Activated CD4-positive, alpha-beta T cell treated with anti-CD3 and anti-CD28 coated beads, Interleukin-2, amount 10 ng/mL, durations not matched to agents 24 days and 14 days (primary cell): ENCODE measurements around the gene ECT2L. TPM values are rescaled to one million over a fixed set of nuclear protein-coding genes. Genes with fewer than 3 reads are reported as not detected.

Experiments
- DNase-seq: peaks from one replicate; pipeline ENCODE4 v3.0.0; 2022
- H3K27ac Mint-ChIP-seq: one replicate; pipeline ENCODE4 v1.8.0; 2022; ENCODE audit warnings: mild to moderate bottlenecking, mixed read lengths
- H3K27me3 Mint-ChIP-seq: one replicate; pipeline ENCODE4 v1.8.0; 2022; ENCODE audit warnings: mixed read lengths
- H3K36me3 Mint-ChIP-seq: one replicate; pipeline ENCODE4 v1.8.0; 2022; ENCODE audit warnings: low read depth, mild to moderate bottlenecking, mixed read lengths
- H3K4me1 Mint-ChIP-seq: one replicate; pipeline ENCODE4 v1.8.0; 2021; ENCODE audit warnings: mixed read lengths
- H3K4me3 Mint-ChIP-seq: one replicate; pipeline ENCODE4 v1.8.0; 2022; ENCODE audit warnings: mild to moderate bottlenecking, moderate library complexity, mixed read lengths
- H3K9me3 Mint-ChIP-seq: one replicate; pipeline ENCODE4 v1.8.0; 2021; ENCODE audit warnings: mixed read lengths
- intact Hi-C: fragments of 100-400 bp; cut with micrococcal nuclease; formaldehyde crosslinking; loops from one replicate; pipeline ENCODE4 v1.15.1; 2023
- total RNA-seq: library from RNA; stranded (reverse); gene quantifications from 2 replicates; pipeline ENCODE4 v1.2.3, GENCODE V29; 2022

The ECT2L gene, protein sequence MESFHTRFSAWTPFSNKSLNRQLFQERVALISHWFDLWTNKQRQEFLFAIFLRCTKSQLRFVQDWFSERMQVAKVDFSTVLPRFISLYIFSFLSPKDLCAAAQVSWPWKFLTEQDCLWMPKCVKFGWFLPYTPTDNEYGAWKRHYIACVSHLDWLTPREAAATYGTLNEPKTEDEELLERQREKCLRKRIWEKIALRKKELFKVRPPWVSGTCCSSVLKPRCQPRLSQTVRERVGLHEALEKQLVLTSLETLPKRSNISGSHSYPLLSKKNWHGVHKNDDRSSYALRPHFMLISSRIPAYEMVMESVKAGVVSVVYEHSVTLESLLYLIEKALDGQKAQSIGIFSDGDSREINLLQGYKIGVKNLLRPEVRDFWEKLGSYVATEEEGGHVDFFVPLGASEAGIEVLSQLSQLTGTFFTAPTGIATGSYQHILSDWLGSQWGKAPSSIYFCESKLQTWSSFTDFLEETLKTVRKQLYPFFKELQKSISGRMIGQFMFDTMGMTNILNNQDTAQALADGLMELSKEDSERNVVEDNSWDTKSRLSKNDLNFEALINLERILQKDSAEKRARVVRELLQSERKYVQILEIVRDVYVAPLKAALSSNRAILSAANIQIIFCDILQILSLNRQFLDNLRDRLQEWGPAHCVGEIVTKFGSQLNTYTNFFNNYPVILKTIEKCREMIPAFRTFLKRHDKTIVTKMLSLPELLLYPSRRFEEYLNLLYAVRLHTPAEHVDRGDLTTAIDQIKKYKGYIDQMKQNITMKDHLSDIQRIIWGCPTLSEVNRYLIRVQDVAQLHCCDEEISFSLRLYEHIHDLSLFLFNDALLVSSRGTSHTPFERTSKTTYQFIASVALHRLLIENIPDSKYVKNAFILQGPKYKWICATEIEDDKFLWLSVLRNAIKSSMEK
- total RNA-seq = not detected in 2 replicates

DNA sequence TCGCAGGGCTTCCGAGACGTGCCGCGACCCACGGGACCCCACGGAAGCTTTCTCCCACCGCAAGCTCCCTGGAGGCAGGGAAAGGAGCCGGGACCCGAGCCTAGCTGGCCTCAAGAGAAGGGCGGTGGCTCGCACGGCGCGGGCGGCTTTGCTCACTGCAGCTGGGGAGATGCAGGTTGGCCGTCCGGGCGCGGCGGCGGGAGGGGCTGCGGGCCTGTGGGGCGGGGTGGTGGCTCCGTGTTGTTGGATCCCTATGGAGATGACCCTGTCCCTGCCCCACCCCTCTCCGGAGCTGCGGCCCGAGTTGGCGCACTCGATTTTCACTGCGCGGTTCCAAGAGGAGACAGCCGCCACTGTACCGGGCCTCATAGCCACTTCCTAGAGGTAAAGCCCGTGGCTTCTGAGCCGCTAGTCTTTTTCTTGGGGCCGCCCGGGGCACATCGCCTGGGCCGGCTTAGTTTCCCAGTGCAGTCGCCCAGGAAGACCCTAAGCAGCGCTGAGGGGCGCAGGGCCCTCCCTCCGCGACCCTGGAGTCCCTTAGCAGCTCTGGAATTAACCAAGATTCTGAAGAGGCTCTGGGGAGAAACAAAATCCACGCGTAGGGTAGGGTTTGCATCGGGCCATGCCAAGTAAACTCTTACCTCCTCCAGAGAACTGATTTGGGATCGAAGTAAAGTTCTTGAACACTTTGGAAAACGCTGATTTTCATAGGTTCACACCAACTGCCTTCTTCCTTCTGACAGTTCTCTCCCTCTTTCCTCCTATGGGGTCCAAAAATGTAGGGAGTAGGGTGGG, at the start of gene ECT2L:
TSS of gene ECT2L (plus strand) at position 279 of the 795 bp plus-strand sequence. CDS start 17,188 bp downstream, outside the sequence.
- Mint-ChIP-seq H3K27me3 (peaks cover 12% of the 10 kb centered on the region), H3K4me3 (no peak within 1 kb of the TSS), H3K4me1 (no peaks in the 10 kb centered on the region), H3K27ac (no peak within 1 kb of the TSS), H3K9me3 (no peaks in the 10 kb centered on the region), H3K36me3 (peaks cover 6% of the 10 kb centered on the region)
- DNase-seq = no peak
- intact Hi-C loops = no loop called here

DNA sequence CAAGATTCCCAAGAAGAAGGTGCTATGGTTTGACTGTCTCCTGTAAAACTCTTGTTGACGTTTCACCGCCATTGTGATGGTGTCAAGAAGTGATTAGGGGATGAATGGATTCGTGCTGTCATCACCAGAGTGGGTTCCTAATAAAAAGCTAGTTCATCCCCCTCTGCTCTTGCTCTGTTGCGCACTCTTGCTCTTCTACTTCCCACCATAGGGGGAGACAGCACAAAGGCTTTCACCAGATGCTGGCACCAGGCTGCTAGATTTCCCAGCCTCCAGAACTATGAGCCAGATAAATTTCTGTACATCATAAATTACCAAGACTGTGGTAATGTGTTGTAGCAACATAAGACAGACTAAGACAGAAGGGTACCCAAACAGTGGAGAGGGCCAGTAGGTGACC, 43.9 kb upstream of the ECT2L start:
- Mint-ChIP-seq H3K27ac (no peak overlapping the region), H3K9me3 (no peaks in the 10 kb centered on the region), H3K4me1 (no peaks in the 10 kb centered on the region), H3K36me3 (no peaks in the 10 kb centered on the region), H3K27me3 (no peaks in the 10 kb centered on the region), H3K4me3 (no peak overlapping the region)
- intact Hi-C loops = no loop called here
- no peak for DNase-seq

DNA sequence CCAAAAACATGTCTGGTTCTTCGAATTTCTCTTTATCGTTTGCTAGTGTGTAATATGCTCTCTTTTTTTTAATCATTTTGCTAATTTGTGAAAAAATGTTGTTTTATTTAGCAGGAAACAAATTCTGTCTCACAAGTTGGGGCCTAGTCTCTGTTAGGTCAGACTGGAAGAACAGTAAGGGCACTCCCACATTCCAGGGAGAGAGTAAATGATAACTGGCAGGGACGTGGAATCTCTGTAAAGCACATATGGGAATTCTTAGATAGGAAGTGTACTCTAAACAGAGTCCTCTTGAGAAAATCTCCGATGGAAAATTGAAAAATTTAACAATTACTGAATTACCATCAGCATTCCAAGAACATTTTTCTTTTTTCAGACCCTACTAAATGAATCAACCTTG, 38.8 kb upstream of the ECT2L start:
- intact Hi-C loops = no loop called here
- H3K4me3 Mint-ChIP-seq = no peak overlapping the region
- no peak overlapping the region for H3K27ac Mint-ChIP-seq
- no peaks in the 10 kb centered on the region for H3K27me3 Mint-ChIP-seq
- no peaks in the 10 kb centered on the region for H3K9me3 Mint-ChIP-seq
- no peak for DNase-seq
- no peaks in the 10 kb centered on the region for H3K4me1 Mint-ChIP-seq
- H3K36me3 Mint-ChIP-seq = no peaks in the 10 kb centered on the region

DNA sequence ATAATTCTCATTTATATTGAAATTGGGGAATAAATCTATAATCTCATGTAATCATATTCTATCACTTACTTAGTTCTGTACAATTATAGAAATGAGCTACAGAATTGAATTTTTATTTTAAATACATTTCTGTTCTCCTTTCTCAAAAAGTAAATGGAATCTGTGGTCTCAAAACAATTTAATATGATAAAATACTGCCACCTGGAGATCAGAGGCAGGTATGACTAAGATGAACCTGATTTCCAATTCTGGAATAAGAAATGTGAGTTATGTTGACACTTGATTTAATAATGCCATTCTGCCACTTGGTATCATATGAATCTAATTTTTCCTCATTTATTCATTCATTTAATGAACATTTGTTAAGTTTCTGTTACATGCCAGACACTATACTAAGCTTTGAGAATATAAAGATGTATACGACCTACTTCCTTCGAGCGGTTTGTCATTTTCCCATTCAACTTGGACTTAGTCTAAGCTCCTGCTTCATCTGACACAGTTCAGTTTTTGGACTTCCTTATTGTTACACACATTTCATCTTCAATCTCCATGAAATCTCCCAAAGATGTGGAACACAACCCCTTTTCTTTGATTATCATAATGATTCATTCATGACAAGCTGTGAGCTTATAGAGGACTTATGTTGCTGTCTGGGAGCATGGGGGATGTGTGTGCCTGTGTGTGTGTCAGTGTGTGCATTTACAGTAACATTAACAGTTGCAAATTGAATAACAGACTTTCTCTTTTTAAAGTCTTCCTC, 29.8 kb upstream of the ECT2L start:
- no peaks in the 10 kb centered on the region for H3K36me3 Mint-ChIP-seq
- DNase-seq = no peak
- peaks cover 9% of the 10 kb centered on the region for H3K4me1 Mint-ChIP-seq
- no peaks in the 10 kb centered on the region for H3K9me3 Mint-ChIP-seq
- H3K27ac Mint-ChIP-seq = no peak overlapping the region
- H3K4me3 Mint-ChIP-seq = no peak overlapping the region
- H3K27me3 Mint-ChIP-seq = no peaks in the 10 kb centered on the region
- intact Hi-C loops = loop anchor here (1.0 to 5.0 kb wide), 4 partner anchors 74 to 649 kb away; no protein-coding TSS in a partner anchor

DNA sequence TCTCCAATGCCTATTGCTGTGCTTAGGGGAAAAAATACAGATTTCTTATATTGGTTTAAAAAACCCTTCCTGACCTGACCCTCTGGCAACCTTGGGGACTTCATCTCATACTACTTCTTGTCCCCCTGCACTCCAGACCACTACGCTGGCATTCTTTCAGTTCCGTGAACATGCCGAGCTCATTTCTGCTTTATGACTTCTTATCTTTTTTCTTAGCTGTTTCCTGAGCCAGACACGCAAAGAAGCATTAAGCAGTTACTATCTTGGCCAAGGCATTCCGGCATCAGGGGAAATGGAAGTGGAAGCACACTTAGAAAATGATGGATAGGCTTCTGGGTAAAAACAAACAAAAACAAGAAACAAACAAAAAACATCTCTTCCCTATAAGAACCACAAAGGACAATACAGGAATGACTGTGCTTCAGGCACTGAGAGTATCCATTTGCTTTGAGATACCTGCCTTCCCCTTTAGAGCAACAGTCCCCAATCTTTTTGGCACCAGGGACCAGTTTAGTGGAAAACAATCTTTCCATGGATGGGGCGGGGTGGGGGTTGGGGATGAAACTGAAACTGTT, 26.7 kb upstream of the ECT2L start:
- H3K27ac Mint-ChIP-seq = peak overlapping the region; percentile 63
- intact Hi-C loops = loop anchor here (5.0 kb wide), 1 partner anchor 652 kb away; no protein-coding TSS in a partner anchor
- DNase-seq = no peak
- H3K27me3 Mint-ChIP-seq = no peaks in the 10 kb centered on the region
- H3K36me3 Mint-ChIP-seq = no peaks in the 10 kb centered on the region
- H3K9me3 Mint-ChIP-seq = no peaks in the 10 kb centered on the region
- H3K4me3 Mint-ChIP-seq = no peak overlapping the region
- H3K4me1 Mint-ChIP-seq = peaks cover 18% of the 10 kb centered on the region

DNA sequence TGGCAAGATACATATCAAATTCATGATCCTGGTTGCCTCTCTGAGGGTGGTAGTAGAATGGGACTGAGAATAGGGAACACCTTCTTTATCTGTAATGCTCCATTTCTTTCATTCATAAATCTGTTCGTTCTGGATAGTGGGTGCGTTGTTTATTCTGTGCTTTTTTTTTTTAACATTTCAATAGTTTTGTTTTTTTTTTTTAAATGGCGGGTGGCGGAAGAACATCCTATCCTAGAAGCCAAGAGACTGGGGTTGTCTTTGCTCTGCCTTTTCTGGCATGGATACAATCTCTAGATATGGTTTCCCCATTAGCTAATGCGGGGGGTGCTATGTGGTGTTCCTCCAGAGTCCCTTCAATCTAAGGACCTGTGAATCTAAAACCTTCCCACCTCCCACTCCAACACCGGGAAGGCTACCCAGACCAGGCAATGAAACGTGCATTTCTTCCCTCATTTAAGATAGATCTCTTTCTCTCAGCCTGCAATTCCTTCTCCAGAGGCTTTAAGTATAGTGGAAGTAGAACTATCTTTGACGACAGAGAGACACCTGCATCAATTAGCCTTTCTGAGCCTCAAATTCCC, 23.2 kb upstream of the ECT2L start:
- no peaks in the 10 kb centered on the region for H3K9me3 Mint-ChIP-seq
- no peaks in the 10 kb centered on the region for H3K27me3 Mint-ChIP-seq
- peak overlapping the region; percentile 93 for H3K4me3 Mint-ChIP-seq
- peak overlapping the region; percentile 99 for H3K27ac Mint-ChIP-seq
- peaks cover 2% of the 10 kb centered on the region for H3K36me3 Mint-ChIP-seq
- no peak for DNase-seq
- intact Hi-C loops = loop anchor here (1.0 to 5.0 kb wide), 3 partner anchors 179 to 665 kb away; partner anchors contain the start of genes PERP and REPS1
- H3K4me1 Mint-ChIP-seq = peaks cover 21% of the 10 kb centered on the region

DNA sequence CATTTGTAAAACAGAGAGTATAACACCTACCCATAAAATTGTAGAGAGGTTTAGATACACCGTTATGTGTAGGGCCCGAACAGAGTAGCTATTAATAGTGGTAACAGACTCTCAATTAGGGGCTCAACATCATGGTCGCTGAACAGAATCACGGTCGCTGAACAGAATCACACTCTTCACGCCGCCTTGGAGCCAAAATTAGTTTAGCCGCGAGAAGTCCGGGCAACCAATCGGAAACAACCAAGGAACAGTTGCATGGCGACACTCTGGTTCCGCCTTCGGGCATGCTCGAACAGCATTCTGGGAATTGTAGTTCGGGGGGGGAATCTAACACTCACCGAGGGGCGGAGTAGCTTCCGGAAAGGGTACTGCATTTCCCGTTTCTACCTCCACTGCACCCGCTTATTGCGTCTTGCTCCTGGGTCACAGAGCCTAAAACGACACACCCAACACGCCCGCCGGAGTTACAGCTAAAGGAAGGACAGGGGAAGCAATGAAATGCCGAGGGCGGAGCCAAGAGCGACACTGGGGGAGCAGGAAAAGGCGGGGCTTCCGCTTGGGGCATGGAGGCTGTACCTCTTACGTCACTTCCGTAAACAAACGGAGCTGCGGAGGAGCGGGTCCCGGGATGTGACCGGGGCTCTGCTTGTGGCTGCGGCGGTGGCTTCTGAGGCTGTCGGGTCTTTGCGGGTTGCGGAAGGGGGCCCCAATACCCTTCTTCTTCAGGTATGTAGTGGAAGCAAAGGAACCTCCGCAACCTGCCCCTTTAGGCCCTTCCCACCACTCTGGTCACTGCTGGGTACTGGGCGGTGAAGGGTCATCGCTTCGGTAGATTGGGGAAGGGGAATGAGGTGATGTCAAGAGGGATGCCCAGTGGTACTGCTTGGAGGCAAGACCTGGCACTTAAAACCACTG, 22.5 kb upstream of the ECT2L start, which contains the start of gene CCDC28A:
TSS of gene CCDC28A (plus strand) at position 593 of the 915 bp plus-strand sequence. CDS start 2,352 bp downstream, outside the sequence.
- DNase-seq = peak; percentile 97
- Mint-ChIP-seq H3K4me3 (peak within 1 kb of the TSS; percentile 93), H3K36me3 (peaks cover 3% of the 10 kb centered on the region), H3K9me3 (no peaks in the 10 kb centered on the region), H3K4me1 (peaks cover 20% of the 10 kb centered on the region), H3K27ac (peak within 1 kb of the TSS; percentile 99), H3K27me3 (no peaks in the 10 kb centered on the region)
- intact Hi-C loops = loop anchor here (1.0 to 5.0 kb wide), 3 partner anchors 180 to 666 kb away; partner anchors contain the start of genes PERP and REPS1

DNA sequence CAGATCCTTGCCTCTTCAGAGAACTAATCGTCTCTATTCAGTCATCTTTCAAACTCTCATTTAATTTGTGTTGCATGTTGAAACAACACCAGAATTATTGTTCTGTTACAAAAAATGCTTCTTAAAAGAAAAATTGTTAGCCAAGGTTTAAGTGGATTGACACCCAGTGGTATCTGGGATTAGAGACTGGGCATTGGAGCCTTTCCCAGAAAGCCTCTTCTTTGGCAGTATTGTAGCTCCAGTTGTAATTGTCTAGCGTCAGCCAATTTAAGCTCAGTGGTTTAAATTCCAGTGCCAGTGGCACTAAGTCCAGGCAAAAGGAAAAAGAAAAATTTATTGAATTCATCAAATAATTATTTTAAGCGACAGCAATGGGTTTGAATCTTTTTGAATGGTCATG, 21.5 kb upstream of the ECT2L start:
- DNase-seq = no peak
- H3K4me3 Mint-ChIP-seq = peak overlapping the region; percentile 93
- intact Hi-C loops = loop anchor here (5.0 kb wide), 1 partner anchor 667 kb away; the partner anchor contains the start of gene PERP
- H3K9me3 Mint-ChIP-seq = no peaks in the 10 kb centered on the region
- peaks cover 8% of the 10 kb centered on the region for H3K36me3 Mint-ChIP-seq
- peaks cover 13% of the 10 kb centered on the region for H3K4me1 Mint-ChIP-seq
- peak overlapping the region; percentile 99 for H3K27ac Mint-ChIP-seq
- no peaks in the 10 kb centered on the region for H3K27me3 Mint-ChIP-seq

DNA sequence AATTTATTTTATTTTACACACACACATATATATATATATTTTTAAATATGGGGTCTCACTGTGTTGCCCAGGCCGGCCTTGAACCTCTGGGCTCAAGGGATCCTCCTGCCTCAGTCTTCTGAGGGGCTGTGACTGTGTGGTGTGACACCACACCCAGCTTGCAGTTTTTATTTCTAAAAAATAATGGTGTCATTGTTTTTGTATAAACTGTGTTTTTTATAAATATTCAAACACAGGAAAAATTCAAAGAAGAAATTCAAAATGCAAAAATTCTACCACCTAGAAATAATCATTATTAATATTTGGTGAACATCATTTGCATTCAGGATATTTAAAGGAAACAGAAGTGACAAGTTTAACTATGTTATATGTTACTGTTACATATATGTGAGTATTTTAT, 19.2 kb upstream of the ECT2L start:
- H3K27ac Mint-ChIP-seq = no peak overlapping the region
- intact Hi-C loops = no loop called here
- no peaks in the 10 kb centered on the region for H3K9me3 Mint-ChIP-seq
- H3K36me3 Mint-ChIP-seq = peaks cover 8% of the 10 kb centered on the region
- no peak for DNase-seq
- no peaks in the 10 kb centered on the region for H3K27me3 Mint-ChIP-seq
- H3K4me3 Mint-ChIP-seq = no peak overlapping the region
- H3K4me1 Mint-ChIP-seq = peaks cover 12% of the 10 kb centered on the region

DNA sequence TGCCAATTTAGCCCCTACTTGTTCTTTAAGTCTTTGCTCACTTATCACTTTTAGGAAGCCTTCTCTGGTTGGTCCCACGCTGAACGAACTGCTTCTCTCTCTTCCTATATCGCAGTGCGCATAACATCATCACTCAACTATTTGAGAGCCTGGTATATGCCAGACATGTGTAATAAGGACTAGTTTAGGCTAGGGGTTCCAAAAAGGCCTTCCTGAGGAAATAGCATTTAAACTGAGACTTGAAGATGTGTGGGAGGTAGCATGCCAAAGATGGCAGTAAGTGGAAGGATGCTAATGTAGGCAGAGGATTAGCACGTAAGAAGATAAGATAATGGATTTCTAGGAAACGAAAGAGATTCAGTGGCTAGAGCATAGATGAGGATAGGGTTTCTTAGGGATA, 17.6 kb upstream of the ECT2L start:
- Mint-ChIP-seq H3K36me3 (peaks cover 15% of the 10 kb centered on the region), H3K9me3 (no peaks in the 10 kb centered on the region)
- intact Hi-C loops = no loop called here

DNA sequence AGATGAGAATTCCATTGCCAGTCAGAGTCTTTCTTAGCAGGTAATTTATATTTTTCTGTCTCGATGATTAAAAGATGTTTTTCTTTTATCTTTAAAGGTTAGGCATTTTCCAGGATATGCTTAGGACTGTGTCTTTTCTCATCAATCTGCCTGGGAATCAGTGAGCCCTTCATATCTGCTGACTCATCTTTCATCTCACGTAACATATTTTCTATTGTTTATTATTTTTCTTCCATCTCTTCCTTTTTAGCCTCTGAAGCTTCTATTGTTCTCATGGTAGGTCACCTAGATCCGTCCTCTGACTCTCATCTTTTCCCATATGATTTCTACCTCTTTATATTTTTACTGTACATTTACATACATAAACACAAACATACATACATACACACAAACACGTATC, 13.6 kb upstream of the ECT2L start:
- Mint-ChIP-seq H3K4me3 (no peak overlapping the region), H3K27ac (no peak overlapping the region), H3K27me3 (no peaks in the 10 kb centered on the region), H3K9me3 (no peaks in the 10 kb centered on the region), H3K36me3 (peaks cover 18% of the 10 kb centered on the region), H3K4me1 (peaks cover 3% of the 10 kb centered on the region)
- intact Hi-C loops = no loop called here
- no peak for DNase-seq

More for the DNA sequence above, 17.6 kb upstream of the ECT2L start:
- Mint-ChIP-seq H3K27me3 (no peaks in the 10 kb centered on the region), H3K27ac (no peak overlapping the region), H3K4me1 (peaks cover 5% of the 10 kb centered on the region), H3K4me3 (no peak overlapping the region)
- no peak for DNase-seq
